NCI-H345 (cell line): ENCODE measurements around the gene BABAM2.
"Not testable (repeated sequence)": the region's sequence is repeated elsewhere in the genome, so short reads cannot be mapped to it uniquely, and the experiment has no call there.

Experiments
- DNase-seq: peaks from one replicate; lab custom pipeline; 2025; lab: John Stamatoyannopoulos, UW

BABAM2 gene

GRCh38 chr2:28332696-28333095, 442.2 kb downstream of the BABAM2 start:
- DNase-seq, result no peak

- no peak for DNase-seq
These were observed 443.3 kb downstream of the BABAM2 start for GRCh38 chr2:28333606-28334526.

GRCh38 chr2:28334527-28334894, 444.0 kb downstream of the BABAM2 start:
- no peak for DNase-seq

GRCh38 chr2:28335265-28335664, 444.7 kb downstream of the BABAM2 start:
- DNase-seq, result not testable (repeated sequence)

- DNase-seq, result no peak
These were observed 445.1 kb downstream of the BABAM2 start for GRCh38 chr2:28335666-28336065.

GRCh38 chr2:28336264-28336980, 445.9 kb downstream of the BABAM2 start:
- no peak for DNase-seq

- no peak for DNase-seq
These were observed 446.6 kb downstream of the BABAM2 start for GRCh38 chr2:28336982-28337627.

GRCh38 chr2:28338046-28338817, 447.7 kb downstream of the BABAM2 start:
- no peak for DNase-seq

- DNase-seq, result no peak
These were observed 448.3 kb downstream of the BABAM2 start for GRCh38 chr2:28338831-28339321.

GRCh38 chr2:28339516-28340175, 449.1 kb downstream of the BABAM2 start:
- no peak for DNase-seq

- no peak for DNase-seq
These were observed 450.0 kb downstream of the BABAM2 start for GRCh38 chr2:28340312-28341202.

- no peak for DNase-seq
These were observed 450.8 kb downstream of the BABAM2 start for GRCh38 chr2:28341208-28341891.

- no peak for DNase-seq
These were observed 451.8 kb downstream of the BABAM2 start for GRCh38 chr2:28342081-28342967.

GRCh38 chr2:28343184-28343942, 452.8 kb downstream of the BABAM2 start:
- no peak for DNase-seq

GRCh38 chr2:28343971-28344715, 453.6 kb downstream of the BABAM2 start:
- no peak for DNase-seq

GRCh38 chr2:28344756-28345373, 454.3 kb downstream of the BABAM2 start:
- DNase-seq, result no peak

- DNase-seq, result no peak
These were observed 455.1 kb downstream of the BABAM2 start for GRCh38 chr2:28345619-28346018.
